PC-9 (cell line): ENCODE data around the gene AK9. TPM values are rescaled to one million over a fixed set of nuclear protein-coding genes. Genes with fewer than 3 reads are reported as not detected.

Source experiments
- BruUV-seq: library from RNA; stranded (reverse); fragments of 400-500 nt; replicated peaks from 2 replicates; lab custom pipeline; 2021; lab: Mats Ljungman, UMichigan
- CTCF ChIA-PET: fragments of 300-600 bp; sonication (Branson Sonifier 250); formaldehyde crosslinking; loops from one replicate; lab custom pipeline; 2022; ENCODE audit warnings: antibody characterized with exemption; lab: Charles Lee
- POLR2A ChIA-PET: fragments of 300-600 bp; sonication (Branson Sonifier 250); formaldehyde crosslinking; loops from one replicate; lab custom pipeline; 2022; ENCODE audit warnings: antibody characterized with exemption; ENCODE audit not compliant: unreplicated experiment; lab: Charles Lee
- DNase-seq, 2 experiments: peaks; one replicate each; pipeline versions ENCODE4 v3.0.0 to v3.0.0-alpha.2; 2015 to 2022; ENCODE audit warnings: mixed read lengths in 1 of 2
- H2AFZ ChIP-seq: fragments of 200-600 bp; sonication (generic); 2 replicates; pipeline ENCODE4 v1.8.1; 2017; ENCODE audit warnings: antibody characterized with exemption
- H3F3A ChIP-seq: fragments of 200-600 bp; sonication (generic); 2 replicates; pipeline ENCODE4 v1.8.1; 2017; ENCODE audit warnings: antibody characterized with exemption, mild to moderate bottlenecking, low read depth; ENCODE audit not compliant: insufficient read depth
- H3K27ac ChIP-seq: fragments of 200-600 bp; sonication (generic); 2 replicates; pipeline ENCODE4 v1.6.1; 2016; ENCODE audit warnings: mixed run types
- H3K27me3 ChIP-seq: fragments of 200-600 bp; sonication (generic); 2 replicates; pipeline ENCODE4 v1.6.1; 2016; ENCODE audit warnings: low read depth, mixed run types; ENCODE audit not compliant: insufficient read depth
- H3K36me3 ChIP-seq: fragments of 200-600 bp; sonication (generic); 2 replicates; pipeline ENCODE4 v1.6.1; 2016; ENCODE audit warnings: low read depth, mixed run types
- H3K4me1 ChIP-seq: fragments of 200-600 bp; sonication (generic); replicated peaks from 2 replicates; pipeline ENCODE4 v1.6.1; 2016; ENCODE audit warnings: mixed run types; ENCODE audit not compliant: insufficient read depth
- H3K4me2 ChIP-seq: fragments of 200-600 bp; sonication (generic); 2 replicates; pipeline ENCODE4 v1.6.1; 2017; ENCODE audit warnings: mixed run types
- H3K4me3 ChIP-seq: fragments of 200-600 bp; sonication (generic); 2 replicates; pipeline ENCODE4 v1.6.1; 2016; ENCODE audit warnings: mixed run types
- H3K79me2 ChIP-seq: fragments of 200-600 bp; sonication (generic); 2 replicates; pipeline ENCODE4 v1.6.1; 2017; ENCODE audit warnings: low read depth, mixed run types
- H3K9me2 ChIP-seq: fragments of 200-600 bp; sonication (generic); 2 replicates; pipeline ENCODE4 v1.8.1; 2017; ENCODE audit warnings: mild to moderate bottlenecking; ENCODE audit not compliant: insufficient read depth
- H3K9me3 ChIP-seq: fragments of 200-600 bp; sonication (generic); 2 replicates; pipeline ENCODE4 v1.8.1; 2016; ENCODE audit warnings: low read depth; ENCODE audit not compliant: insufficient read depth
- H4K20me1 ChIP-seq: fragments of 200-600 bp; sonication (generic); 2 replicates; pipeline ENCODE4 v1.8.1; 2017; ENCODE audit not compliant: insufficient read depth
- EZH2 ChIP-seq: fragments of 200-600 bp; sonication (generic); IDR thresholded peaks from 2 replicates; pipeline ENCODE4 v1.8.0; 2017; ENCODE audit warnings: antibody characterized with exemption, low read depth
- intact Hi-C: fragments of 100-400 bp; cut with micrococcal nuclease; formaldehyde crosslinking; loops from one replicate; pipeline ENCODE4 v1.10.0; 2022; ENCODE audit not compliant: unreplicated experiment
- total RNA-seq: library from RNA; stranded (reverse); gene quantifications from 2 replicates; pipeline ENCODE4 v1.2.3, GENCODE V29; 2021
- TF ChIP-seq, protein P1 (sequence below): fragments of 200-600 bp; sonication (generic); conservative IDR thresholded peaks from 2 replicates; pipeline ENCODE4 v1.6.1; 2017; ENCODE audit warnings: mixed run types, antibody characterized with exemption, mild to moderate bottlenecking, moderate library complexity

The AK9 gene
- total RNA-seq, 1 experiment from 2014 or later: 7.4 TPM

DNA sequence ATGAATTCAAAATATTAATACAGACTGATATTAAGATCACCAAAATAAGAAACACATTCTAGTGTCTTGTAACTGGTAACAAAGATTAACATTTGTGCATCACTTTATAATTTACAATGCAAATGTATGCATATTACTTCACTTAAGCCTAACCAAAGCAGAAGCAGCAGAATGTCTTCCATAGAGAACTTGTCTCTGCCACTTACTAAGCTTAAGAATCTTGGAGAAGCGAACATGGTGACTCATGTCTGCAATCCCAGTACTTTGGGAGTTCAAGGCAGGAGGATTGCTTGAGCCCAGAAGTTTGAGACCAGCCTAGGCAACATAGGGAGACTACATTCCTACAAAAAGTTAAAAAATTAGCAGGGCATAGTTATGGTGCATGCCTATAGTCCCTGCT, 18.8 kb downstream of the AK9 start:
- intact Hi-C loops: no loop called here
- ChIA-PET CTCF (no interaction called here), POLR2A (no interaction called here)
- Histone ChIP-seq H3K79me2 (no peaks in the 10 kb centered on the region), H3K27ac (no peak overlapping the region), H3K4me1 (no peaks in the 10 kb centered on the region), H3K9me2 (no peaks in the 10 kb centered on the region), H3K27me3 (no peaks in the 10 kb centered on the region), H4K20me1 (no peaks in the 10 kb centered on the region), H3K9me3 (no peaks in the 10 kb centered on the region), H3K4me3 (no peak overlapping the region), H2AFZ (no peak overlapping the region), H3F3A (no peaks in the 10 kb centered on the region), H3K4me2 (no peak overlapping the region), H3K36me3 (no peaks in the 10 kb centered on the region)
- no peak for DNase-seq
- BruUV-seq: no TSS peak
- TF ChIP-seq EZH2: no peak
- TF ChIP-seq, protein P1, sequence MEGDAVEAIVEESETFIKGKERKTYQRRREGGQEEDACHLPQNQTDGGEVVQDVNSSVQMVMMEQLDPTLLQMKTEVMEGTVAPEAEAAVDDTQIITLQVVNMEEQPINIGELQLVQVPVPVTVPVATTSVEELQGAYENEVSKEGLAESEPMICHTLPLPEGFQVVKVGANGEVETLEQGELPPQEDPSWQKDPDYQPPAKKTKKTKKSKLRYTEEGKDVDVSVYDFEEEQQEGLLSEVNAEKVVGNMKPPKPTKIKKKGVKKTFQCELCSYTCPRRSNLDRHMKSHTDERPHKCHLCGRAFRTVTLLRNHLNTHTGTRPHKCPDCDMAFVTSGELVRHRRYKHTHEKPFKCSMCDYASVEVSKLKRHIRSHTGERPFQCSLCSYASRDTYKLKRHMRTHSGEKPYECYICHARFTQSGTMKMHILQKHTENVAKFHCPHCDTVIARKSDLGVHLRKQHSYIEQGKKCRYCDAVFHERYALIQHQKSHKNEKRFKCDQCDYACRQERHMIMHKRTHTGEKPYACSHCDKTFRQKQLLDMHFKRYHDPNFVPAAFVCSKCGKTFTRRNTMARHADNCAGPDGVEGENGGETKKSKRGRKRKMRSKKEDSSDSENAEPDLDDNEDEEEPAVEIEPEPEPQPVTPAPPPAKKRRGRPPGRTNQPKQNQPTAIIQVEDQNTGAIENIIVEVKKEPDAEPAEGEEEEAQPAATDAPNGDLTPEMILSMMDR: no peak

- intact Hi-C loops: no loop called here
Measured at GRCh38 chr6:109671733-109672132, 19.3 kb downstream of the AK9 start.

DNA sequence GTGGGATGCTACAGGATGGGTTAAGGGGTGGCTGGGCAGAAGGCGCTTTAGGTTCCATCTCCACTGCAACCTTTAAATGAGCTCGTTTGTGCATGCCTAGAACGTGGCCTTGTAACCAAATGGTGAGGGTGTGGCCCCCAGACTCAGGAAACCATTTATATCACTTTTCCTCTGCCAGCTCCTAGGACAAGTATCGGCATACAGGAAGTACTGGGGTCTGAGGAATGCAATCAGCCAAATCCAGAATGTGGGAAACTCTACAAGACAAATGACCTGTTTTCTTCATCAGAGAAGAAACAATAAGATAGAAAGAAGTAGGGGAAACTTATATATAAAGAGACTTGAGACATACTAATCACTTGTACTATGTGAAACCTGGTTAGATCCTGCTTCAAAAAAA, 21.2 kb downstream of the AK9 start:
- POLR2A ChIA-PET: interaction anchor here (0.7 kb wide), 1 partner anchor 159 kb away, joined by 7 read pairs; no protein-coding TSS in a partner anchor
- H3K79me2 ChIP-seq: no peaks in the 10 kb centered on the region
- BruUV-seq: no TSS peak
- no peaks in the 10 kb centered on the region for H3K9me3 ChIP-seq
- no peak overlapping the region for H3K4me3 ChIP-seq
- H3K4me2 ChIP-seq: no peak overlapping the region
- no peak for TF ChIP-seq EZH2
- TF ChIP-seq, protein P1: no peak
- no peak for DNase-seq
- H3K27me3 ChIP-seq: no peaks in the 10 kb centered on the region
- no peaks in the 10 kb centered on the region for H3F3A ChIP-seq
- CTCF ChIA-PET: no interaction called here
- H4K20me1 ChIP-seq: no peaks in the 10 kb centered on the region
- no peak overlapping the region for H2AFZ ChIP-seq
- no peak overlapping the region for H3K27ac ChIP-seq
- H3K9me2 ChIP-seq: no peaks in the 10 kb centered on the region
- H3K4me1 ChIP-seq: no peaks in the 10 kb centered on the region
- no peaks in the 10 kb centered on the region for H3K36me3 ChIP-seq
- intact Hi-C loops: no loop called here

More at GRCh38 chr6:109671733-109672132, 19.3 kb downstream of the AK9 start:
- Histone ChIP-seq H3K27me3 (no peaks in the 10 kb centered on the region), H2AFZ (no peak overlapping the region), H3K4me2 (no peak overlapping the region), H3K27ac (no peak overlapping the region), H3K4me1 (no peaks in the 10 kb centered on the region), H3F3A (no peaks in the 10 kb centered on the region), H3K36me3 (no peaks in the 10 kb centered on the region), H3K9me3 (no peaks in the 10 kb centered on the region), H3K79me2 (no peaks in the 10 kb centered on the region), H3K4me3 (no peak overlapping the region), H3K9me2 (no peaks in the 10 kb centered on the region), H4K20me1 (no peaks in the 10 kb centered on the region)
- no peak for TF ChIP-seq EZH2
- TF ChIP-seq, protein P1: no peak
- no TSS peak for BruUV-seq
- POLR2A ChIA-PET: no interaction called here
- peak in 1 of 2 experiments; percentile 51 for DNase-seq
- CTCF ChIA-PET: no interaction called here
